Erythroblast (primary cell): ENCODE results near the gene CDIP1.

Experiments used
- GATA1 ChIP-seq: IDR thresholded peaks from 2 replicates; pipeline ENCODE4 v1.6.1; 2011; ENCODE audit warnings: low read depth, mild to moderate bottlenecking, control low read depth, low read length, moderate library complexity
- POLR2A ChIP-seq: IDR thresholded peaks from 2 replicates; pipeline ENCODE4 v1.6.1; 2011; ENCODE audit warnings: mild to moderate bottlenecking, low read length

DNA sequence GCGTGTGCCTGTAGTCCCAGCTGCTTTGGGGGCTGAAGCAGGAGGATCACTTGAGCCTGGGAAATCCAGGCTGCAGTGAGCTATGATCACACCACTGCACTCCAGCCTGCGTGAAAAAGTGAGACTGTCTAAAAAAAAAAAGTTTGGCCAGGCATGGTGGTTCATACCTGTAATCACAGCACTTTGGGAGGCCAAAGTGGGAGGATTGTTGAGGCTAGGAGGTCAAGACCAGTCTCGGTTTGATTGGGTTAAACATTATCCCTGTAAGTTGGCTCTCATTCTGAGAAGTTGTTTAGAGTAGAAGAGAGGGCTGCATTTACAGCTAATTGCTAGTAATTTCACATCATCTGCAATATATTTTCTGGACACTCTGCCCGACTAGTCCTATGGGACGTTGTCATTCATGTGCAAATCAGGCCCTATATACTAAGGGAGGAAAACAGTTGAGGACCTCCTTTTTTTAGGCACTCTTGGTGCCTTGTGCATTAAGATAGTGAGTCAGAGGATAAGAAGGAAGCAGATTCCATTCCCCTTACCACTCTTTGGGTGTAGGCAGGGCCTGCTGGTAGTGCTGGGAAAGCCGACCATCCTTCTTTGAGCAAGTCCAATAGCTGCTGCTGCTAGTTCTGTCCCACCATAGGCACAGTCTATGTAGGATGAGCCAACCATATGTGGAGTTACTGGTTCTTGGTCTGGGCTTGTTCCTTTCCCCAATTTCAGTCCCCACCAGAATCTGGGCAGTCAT, 43.7 kb downstream of the CDIP1 start:
- TF ChIP-seq POLR2A (no peak), GATA1 (no peak)
